ENCODE data around the gene NPFFR2.

DNA sequence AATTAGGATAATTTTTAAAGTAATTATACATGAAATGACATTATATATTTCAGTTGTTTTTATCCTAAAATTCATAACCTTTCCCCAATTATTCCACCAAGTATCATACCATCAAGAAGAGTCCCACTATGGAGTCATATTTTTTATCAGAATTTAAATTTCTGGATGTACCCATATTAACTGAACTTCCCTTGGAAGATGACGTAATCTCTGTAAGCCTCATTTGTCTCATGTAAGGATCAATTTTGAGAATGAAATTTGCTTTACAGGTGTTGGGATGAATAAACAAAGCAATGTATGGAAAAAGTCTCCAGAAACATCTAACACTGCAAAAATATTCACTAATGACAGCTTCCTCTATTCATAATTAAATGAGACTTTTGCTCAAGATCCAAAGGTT lies 147.5 kb downstream of the NPFFR2 start:
- TF ChIP-seq GATA2 (IDR thresholded peaks at IDR 0.05; ENCODE audit: low read depth, low read length) = no peak
- TF ChIP-seq GATA3 (IDR thresholded peaks at IDR 0.05; ENCODE audit: low read depth, low read length) = no peak

Measured in SH-SY5Y (cell line).